HEK293 (cell line): ENCODE measurements around the gene PCDHGB2.
"Not testable (repeated sequence)": the region's sequence is repeated elsewhere in the genome, so short reads cannot be mapped to it uniquely, and the experiment has no call there.

Experiments used
- CTCF ChIA-PET: fragments of 350-600 bp; formaldehyde crosslinking; extraction: SDS; loops from one replicate; lab custom pipeline; 2021; ENCODE audit warnings: antibody characterized with exemption; lab: Yijun Ruan, JAX
- POLR2A ChIA-PET: fragments of 300-600 bp; formaldehyde crosslinking; extraction: SDS; loops from one replicate; lab custom pipeline; 2020; ENCODE audit warnings: antibody characterized with exemption, inconsistent platforms; lab: Yijun Ruan, JAX
- H3K27ac ChIP-seq: fragments of 200-500 bp; sonication (Bioruptor generic); 2 replicates; pipeline ENCODE4 v1.5.1; 2014; ENCODE audit warnings: low read depth, low read length, control low read depth, inconsistent platforms; ENCODE audit errors: extremely low read depth
- H3K36me3 ChIP-seq, 2 experiments: fragments of 200-500 bp in 1 of 2; sonication (Bioruptor generic) in 1 of 2; 1 replicate in 1 of 2; 2 replicates in 1 of 2; pipeline ENCODE4 v1.5.1; 2014 to 2017; ENCODE audit warnings: inconsistent platforms in 2 of 2, low read length in 2 of 2; ENCODE audit not compliant: control insufficient read depth in 2 of 2, insufficient read depth in 1 of 2
- H3K4me1 ChIP-seq: fragments of 200-500 bp; sonication (Bioruptor generic); 2 replicates; pipeline ENCODE4 v1.5.1; 2014; ENCODE audit warnings: mild to moderate bottlenecking, low read length, inconsistent platforms; ENCODE audit not compliant: control insufficient read depth, insufficient read depth
- H3K4me3 ChIP-seq: 2 replicates; pipeline ENCODE4 v1.5.1; 2011; ENCODE audit warnings: low read depth, mild to moderate bottlenecking, control low read depth, low read length, moderate library complexity
- H3K9me3 ChIP-seq: fragments of 200-500 bp; sonication (Bioruptor generic); 2 replicates; pipeline ENCODE4 v1.5.1; 2014; ENCODE audit warnings: low read depth, low read length, inconsistent platforms; ENCODE audit not compliant: control insufficient read depth, insufficient read depth
- GLI2 ChIP-seq: fragments of 450-650 bp; formaldehyde crosslinking; IDR thresholded peaks from 2 replicates; pipeline ENCODE4; 2017; ENCODE audit warnings: missing biosample characterization, missing genetic modification characterization, low read depth, borderline replicate concordance
- KLF8 ChIP-seq: fragments of 450-650 bp; formaldehyde crosslinking; IDR thresholded peaks from 2 replicates; pipeline ENCODE4 v1.5.1; 2016; ENCODE audit warnings: missing biosample characterization, missing genetic modification characterization
- KLF9 ChIP-seq: fragments of 450-650 bp; formaldehyde crosslinking; IDR thresholded peaks from 2 replicates; pipeline ENCODE4 v1.5.1; 2016; ENCODE audit warnings: missing biosample characterization, missing genetic modification characterization, low read depth
- PATZ1 ChIP-seq: fragments of 450-650 bp; formaldehyde crosslinking; IDR thresholded peaks from 2 replicates; pipeline ENCODE4 v1.5.1; 2016; ENCODE audit warnings: missing biosample characterization, missing genetic modification characterization
- SP2 ChIP-seq: fragments of 450-650 bp; formaldehyde crosslinking; IDR thresholded peaks from 2 replicates; pipeline ENCODE4 v1.5.1; 2016; ENCODE audit warnings: missing biosample characterization, missing genetic modification characterization
- SP7 ChIP-seq: fragments of 450-650 bp; formaldehyde crosslinking; IDR thresholded peaks from 2 replicates; pipeline ENCODE4 v1.5.1; 2016; ENCODE audit warnings: missing biosample characterization, missing genetic modification characterization
- ZNF16 ChIP-seq: fragments of 450-650 bp; formaldehyde crosslinking; IDR thresholded peaks from 2 replicates; pipeline ENCODE4 v1.5.1; 2016; ENCODE audit warnings: low read depth, missing biosample characterization, missing genetic modification characterization
- ZNF175 ChIP-seq: fragments of 450-650 bp; formaldehyde crosslinking; IDR thresholded peaks from 2 replicates; pipeline ENCODE4 v1.5.1; 2016; ENCODE audit warnings: missing biosample characterization, missing genetic modification characterization
- ZNF670 ChIP-seq: fragments of 450-650 bp; formaldehyde crosslinking; IDR thresholded peaks from 2 replicates; pipeline ENCODE4 v1.5.1; 2016; ENCODE audit warnings: missing biosample characterization, missing genetic modification characterization, low read depth
- ZNF830 ChIP-seq: fragments of 450-650 bp; IDR thresholded peaks from 2 replicates; pipeline ENCODE4 v1.5.0; 2018; ENCODE audit warnings: missing biosample characterization, missing genetic modification characterization, low read depth, mild to moderate bottlenecking, moderate library complexity
- TF ChIP-seq, protein P1 (sequence below): fragments of 450-650 bp; formaldehyde crosslinking; IDR thresholded peaks from 2 replicates; pipeline ENCODE4 v1.5.1; 2016; ENCODE audit warnings: missing biosample characterization, missing genetic modification characterization
- TF ChIP-seq, protein P2 (sequence below): fragments of 450-650 bp; formaldehyde crosslinking; IDR thresholded peaks from 2 replicates; pipeline ENCODE4 v1.5.1; 2016; ENCODE audit warnings: missing biosample characterization, missing genetic modification characterization
- TF ChIP-seq, protein P3 (sequence below): fragments of 450-650 bp; formaldehyde crosslinking; IDR thresholded peaks from 2 replicates; pipeline ENCODE4 v1.5.1; 2016; ENCODE audit warnings: missing biosample characterization, missing genetic modification characterization, borderline replicate concordance

The PCDHGB2 gene

GRCh38 chr5:141403387-141403786 lies 43.6 kb downstream of the PCDHGB2 start (continued):
- TF ChIP-seq KLF9 (tag by site-specific recombination) (no peak), ZNF830 (no peak), KLF8 (tag by site-specific recombination) (no peak), ZNF175 (no peak), SP2 (no peak), ZNF16 (tag by site-specific recombination) (no peak), ZNF670 (tag by site-specific recombination) (no peak), GLI2 (tag by site-specific recombination) (no peak), PATZ1 (tag by site-specific recombination) (no peak), SP7 (tag by site-specific recombination) (no peak)
- TF ChIP-seq, protein P1, sequence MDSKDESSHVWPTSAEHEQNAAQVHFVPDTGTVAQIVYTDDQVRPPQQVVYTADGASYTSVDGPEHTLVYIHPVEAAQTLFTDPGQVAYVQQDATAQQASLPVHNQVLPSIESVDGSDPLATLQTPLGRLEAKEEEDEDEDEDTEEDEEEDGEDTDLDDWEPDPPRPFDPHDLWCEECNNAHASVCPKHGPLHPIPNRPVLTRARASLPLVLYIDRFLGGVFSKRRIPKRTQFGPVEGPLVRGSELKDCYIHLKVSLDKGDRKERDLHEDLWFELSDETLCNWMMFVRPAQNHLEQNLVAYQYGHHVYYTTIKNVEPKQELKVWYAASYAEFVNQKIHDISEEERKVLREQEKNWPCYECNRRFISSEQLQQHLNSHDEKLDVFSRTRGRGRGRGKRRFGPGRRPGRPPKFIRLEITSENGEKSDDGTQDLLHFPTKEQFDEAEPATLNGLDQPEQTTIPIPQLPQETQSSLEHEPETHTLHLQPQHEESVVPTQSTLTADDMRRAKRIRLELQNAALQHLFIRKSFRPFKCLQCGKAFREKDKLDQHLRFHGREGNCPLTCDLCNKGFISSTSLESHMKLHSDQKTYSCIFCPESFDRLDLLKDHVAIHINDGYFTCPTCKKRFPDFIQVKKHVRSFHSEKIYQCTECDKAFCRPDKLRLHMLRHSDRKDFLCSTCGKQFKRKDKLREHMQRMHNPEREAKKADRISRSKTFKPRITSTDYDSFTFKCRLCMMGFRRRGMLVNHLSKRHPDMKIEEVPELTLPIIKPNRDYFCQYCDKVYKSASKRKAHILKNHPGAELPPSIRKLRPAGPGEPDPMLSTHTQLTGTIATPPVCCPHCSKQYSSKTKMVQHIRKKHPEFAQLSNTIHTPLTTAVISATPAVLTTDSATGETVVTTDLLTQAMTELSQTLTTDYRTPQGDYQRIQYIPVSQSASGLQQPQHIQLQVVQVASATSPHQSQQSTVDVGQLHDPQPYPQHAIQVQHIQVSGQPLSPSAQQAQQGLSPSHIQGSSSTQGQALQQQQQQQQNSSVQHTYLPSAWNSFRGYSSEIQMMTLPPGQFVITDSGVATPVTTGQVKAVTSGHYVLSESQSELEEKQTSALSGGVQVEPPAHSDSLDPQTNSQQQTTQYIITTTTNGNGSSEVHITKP (tag by site-specific recombination): no peak
- TF ChIP-seq, protein P2, sequence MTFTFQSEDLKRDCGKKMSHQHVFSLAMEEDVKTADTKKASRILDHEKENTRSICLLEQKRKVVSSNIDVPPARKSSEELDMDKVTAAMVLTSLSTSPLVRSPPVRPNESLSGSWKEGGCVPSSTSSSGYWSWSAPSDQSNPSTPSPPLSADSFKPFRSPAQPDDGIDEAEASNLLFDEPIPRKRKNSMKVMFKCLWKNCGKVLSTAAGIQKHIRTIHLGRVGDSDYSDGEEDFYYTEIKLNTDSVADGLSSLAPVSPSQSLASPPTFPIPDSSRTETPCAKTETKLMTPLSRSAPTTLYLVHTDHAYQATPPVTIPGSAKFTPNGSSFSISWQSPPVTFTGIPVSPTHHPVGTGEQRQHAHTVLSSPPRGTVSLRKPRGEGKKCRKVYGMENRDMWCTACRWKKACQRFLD (tag by site-specific recombination): no peak
- TF ChIP-seq, protein P3, sequence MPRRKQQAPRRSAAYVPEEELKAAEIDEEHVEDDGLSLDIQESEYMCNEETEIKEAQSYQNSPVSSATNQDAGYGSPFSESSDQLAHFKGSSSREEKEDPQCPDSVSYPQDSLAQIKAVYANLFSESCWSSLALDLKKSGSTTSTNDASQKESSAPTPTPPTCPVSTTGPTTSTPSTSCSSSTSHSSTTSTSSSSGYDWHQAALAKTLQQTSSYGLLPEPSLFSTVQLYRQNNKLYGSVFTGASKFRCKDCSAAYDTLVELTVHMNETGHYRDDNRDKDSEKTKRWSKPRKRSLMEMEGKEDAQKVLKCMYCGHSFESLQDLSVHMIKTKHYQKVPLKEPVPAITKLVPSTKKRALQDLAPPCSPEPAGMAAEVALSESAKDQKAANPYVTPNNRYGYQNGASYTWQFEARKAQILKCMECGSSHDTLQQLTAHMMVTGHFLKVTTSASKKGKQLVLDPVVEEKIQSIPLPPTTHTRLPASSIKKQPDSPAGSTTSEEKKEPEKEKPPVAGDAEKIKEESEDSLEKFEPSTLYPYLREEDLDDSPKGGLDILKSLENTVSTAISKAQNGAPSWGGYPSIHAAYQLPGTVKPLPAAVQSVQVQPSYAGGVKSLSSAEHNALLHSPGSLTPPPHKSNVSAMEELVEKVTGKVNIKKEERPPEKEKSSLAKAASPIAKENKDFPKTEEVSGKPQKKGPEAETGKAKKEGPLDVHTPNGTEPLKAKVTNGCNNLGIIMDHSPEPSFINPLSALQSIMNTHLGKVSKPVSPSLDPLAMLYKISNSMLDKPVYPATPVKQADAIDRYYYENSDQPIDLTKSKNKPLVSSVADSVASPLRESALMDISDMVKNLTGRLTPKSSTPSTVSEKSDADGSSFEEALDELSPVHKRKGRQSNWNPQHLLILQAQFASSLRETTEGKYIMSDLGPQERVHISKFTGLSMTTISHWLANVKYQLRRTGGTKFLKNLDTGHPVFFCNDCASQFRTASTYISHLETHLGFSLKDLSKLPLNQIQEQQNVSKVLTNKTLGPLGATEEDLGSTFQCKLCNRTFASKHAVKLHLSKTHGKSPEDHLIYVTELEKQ: no peak

- H3K4me1 ChIP-seq, H3K4me3 ChIP-seq, H3K9me3 ChIP-seq, H3K27ac ChIP-seq, POLR2A ChIA-PET, H3K36me3 ChIP-seq: not testable (repeated sequence)
- CTCF ChIA-PET: interaction anchor here (0.8 to 2.9 kb wide), 4 partner anchors 9 to 158 kb away, joined by 3 to 14 read pairs (median 6); partner anchors contain the start of genes PCDHGA8 and PCDHGB7
These were observed 48.2 kb downstream of the PCDHGB2 start, which contains the start of gene PCDHGB6 for GRCh38 chr5:141407790-141408505. Gene PCDHGB6 (plus strand): TSS chr5:141408021. CDS start chr5:141408203, 182 bp downstream.
